OCI-LY3 (cell line): ENCODE results near the gene QSOX2.

Experiments used
- CTCF ChIP-seq: fragments of 200-600, 300-600 bp; sonication (generic); IDR thresholded peaks from 2 replicates; pipeline ENCODE4 v1.5.1; 2014; ENCODE audit warnings: antibody characterized with exemption, low read length, low read depth
- EZH2phosphoT487 ChIP-seq: fragments of 200-600 bp; shearing (Covaris generic); IDR thresholded peaks from 2 replicates; pipeline ENCODE4 v1.6.1; 2018; ENCODE audit warnings: antibody characterized with exemption, mixed run types, low read depth

GRCh38 chr9:136241542-136241941 lies 4.1 kb downstream of the QSOX2 start:
- TF ChIP-seq EZH2phosphoT487 (no peak), CTCF (no peak)
